SH-SY5Y (cell line): Measurements from ENCODE around the gene APOC1.

Source experiments
- GATA2 ChIP-seq: IDR thresholded peaks from 2 replicates; pipeline ENCODE4 v1.6.1; 2011; ENCODE audit warnings: mild to moderate bottlenecking, low read depth, low read length
- GATA3 ChIP-seq: IDR thresholded peaks from 2 replicates; pipeline ENCODE4 v1.6.1; 2011; ENCODE audit warnings: low read depth, mild to moderate bottlenecking, low read length, moderate library complexity

DNA sequence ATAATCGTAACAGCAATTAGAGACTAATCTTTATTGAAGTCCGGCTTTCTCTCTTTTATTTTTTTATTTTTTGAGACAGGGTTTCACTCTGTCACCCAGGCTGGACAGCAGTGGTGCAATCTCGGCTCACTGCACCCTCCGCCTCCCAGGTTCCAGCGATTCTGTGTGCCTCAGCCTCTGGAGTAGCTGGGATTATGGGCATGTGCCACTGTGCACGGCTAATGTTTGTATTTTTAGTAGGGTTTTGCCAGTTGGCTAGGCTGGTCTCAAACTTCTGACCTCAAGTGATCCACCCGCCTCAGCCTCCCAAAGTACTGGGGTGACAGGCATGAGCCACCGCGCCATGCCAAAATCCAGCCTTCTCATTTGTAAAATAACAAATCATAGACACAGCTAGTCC is 35.1 kb downstream of the APOC1 start:
- TF ChIP-seq GATA3 (no peak), GATA2 (no peak)
